Left lung (tissue), 10 donors: ENCODE data around the gene NEGR1. TPM values are rescaled to one million over a fixed set of nuclear protein-coding genes. Genes with fewer than 3 reads are reported as not detected.

Source experiments
- ATAC-seq: fragments of 200-7000 bp; cut with Tn5 transposase; one replicate; pipeline ENCODE4 v1.9.1; 2020; ENCODE audit warnings: moderate library complexity
- DNase-seq, 4 donors: peaks; one replicate each; pipeline ENCODE4 v3.0.0-alpha.2; 2013 to 2020
- H3K27ac ChIP-seq, 2 donors: fragments of 200-600 bp; sonication (generic) in 1 of 2; one replicate each; pipeline versions ENCODE4 v1.5.0 to v1.8.0; 2020 to 2021
- H3K27me3 ChIP-seq, 2 donors: fragments of 200-600 bp; sonication (generic) in 1 of 2; one replicate each; pipeline versions ENCODE4 v1.5.0 to v1.8.0; 2020 to 2021
- H3K36me3 ChIP-seq, 2 donors: fragments of 200-600 bp; sonication (generic) in 1 of 2; one replicate each; pipeline versions ENCODE4 v1.5.0 to v1.8.0; 2020 to 2021
- H3K4me1 ChIP-seq, 2 donors: fragments of 200-600 bp; one replicate each; pipeline ENCODE4 v1.8.0; 2021
- H3K4me3 ChIP-seq, 2 donors: fragments of 200-600 bp; sonication (generic) in 1 of 2; one replicate each; pipeline versions ENCODE4 v1.5.0 to v1.8.0; 2020 to 2021; ENCODE audit warnings: mild to moderate bottlenecking in 1 of 2
- H3K9me3 ChIP-seq, 2 donors: fragments of 200-600 bp; sonication (generic) in 1 of 2; one replicate each; pipeline versions ENCODE4 v1.5.0 to v1.8.0; 2020 to 2021
- intact Hi-C, 2 donors: fragments of 100-400 bp; cut with DNase I; formaldehyde crosslinking; loops; one replicate each; pipeline versions ENCODE4 v1.11.2 to v1.14.2; 2022
- polyA plus RNA-seq, 6 donors: library from polyadenylated mRNA; unstranded; fragments of 120-200 nt; gene quantifications; one replicate each; pipeline ENCODE4 v1.2.1, GENCODE V29; 2013; ENCODE audit not compliant: insufficient read length in 6 of 6
- total RNA-seq, 2 donors: library from RNA; stranded (reverse); fragmentation: NEBNext Ultra II Directional; extraction: Animal tissue kit (Norgen Biotek cat#: 25700); gene quantifications; one replicate each; pipeline ENCODE4 v1.2.1, GENCODE V29; 2021
- TF ChIP-seq, protein P1 (sequence below), 2 donors: fragments of 200-600 bp; sonication (generic) in 1 of 2; IDR thresholded peaks; one replicate each; pipeline versions ENCODE4 v1.5.0 to v1.8.0; 2021; ENCODE audit warnings: antibody characterized with exemption in 2 of 2
- donor health status: DM: no; HTN: yes; CAD: no.
- donor health status: DM: no; HTN: no; CAD: no.

The NEGR1 gene
- total and polyA plus RNA-seq, 8 donors, result 2.4 to 5.7 (median 3.5) TPM

GRCh38 chr1:71566413-71566812 is 715.9 kb downstream of the NEGR1 start:
- ATAC-seq, result no peak
- Histone ChIP-seq H3K36me3 (no peaks in the 10 kb centered on the region), H3K27ac (no peak overlapping the region), H3K9me3 (no peaks in the 10 kb centered on the region), H3K4me3 (no peak overlapping the region), H3K27me3 (no peaks in the 10 kb centered on the region), H3K4me1 (no peaks in the 10 kb centered on the region)
- no peak for DNase-seq
- TF ChIP-seq, protein P1, sequence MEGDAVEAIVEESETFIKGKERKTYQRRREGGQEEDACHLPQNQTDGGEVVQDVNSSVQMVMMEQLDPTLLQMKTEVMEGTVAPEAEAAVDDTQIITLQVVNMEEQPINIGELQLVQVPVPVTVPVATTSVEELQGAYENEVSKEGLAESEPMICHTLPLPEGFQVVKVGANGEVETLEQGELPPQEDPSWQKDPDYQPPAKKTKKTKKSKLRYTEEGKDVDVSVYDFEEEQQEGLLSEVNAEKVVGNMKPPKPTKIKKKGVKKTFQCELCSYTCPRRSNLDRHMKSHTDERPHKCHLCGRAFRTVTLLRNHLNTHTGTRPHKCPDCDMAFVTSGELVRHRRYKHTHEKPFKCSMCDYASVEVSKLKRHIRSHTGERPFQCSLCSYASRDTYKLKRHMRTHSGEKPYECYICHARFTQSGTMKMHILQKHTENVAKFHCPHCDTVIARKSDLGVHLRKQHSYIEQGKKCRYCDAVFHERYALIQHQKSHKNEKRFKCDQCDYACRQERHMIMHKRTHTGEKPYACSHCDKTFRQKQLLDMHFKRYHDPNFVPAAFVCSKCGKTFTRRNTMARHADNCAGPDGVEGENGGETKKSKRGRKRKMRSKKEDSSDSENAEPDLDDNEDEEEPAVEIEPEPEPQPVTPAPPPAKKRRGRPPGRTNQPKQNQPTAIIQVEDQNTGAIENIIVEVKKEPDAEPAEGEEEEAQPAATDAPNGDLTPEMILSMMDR (IDR thresholded peaks at IDR 0.05), result no peak
- intact Hi-C loops, result no loop called here

DNA sequence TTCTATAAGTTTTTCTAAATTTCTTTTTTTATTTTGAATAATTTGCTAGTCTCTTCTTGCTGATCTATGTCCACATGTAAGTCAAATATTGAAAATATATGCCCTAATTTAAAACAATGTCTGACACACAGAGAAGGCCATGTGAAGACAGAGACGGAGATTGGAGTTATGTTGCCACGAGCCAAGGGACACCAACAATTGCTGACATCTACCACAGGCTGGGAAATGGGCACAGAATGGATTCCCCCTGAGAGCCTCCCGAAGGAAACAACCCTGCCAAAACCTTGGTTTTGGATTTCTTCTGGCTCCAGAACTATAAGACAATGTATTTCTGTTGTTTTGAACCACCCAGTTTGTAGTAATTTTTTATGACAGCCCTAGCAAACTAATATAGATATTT is 716.5 kb downstream of the NEGR1 start:
- H3K9me3 ChIP-seq, result no peaks in the 10 kb centered on the region
- TF ChIP-seq, protein P1 (IDR thresholded peaks at IDR 0.05), result no peak
- H3K27ac ChIP-seq, result peak overlapping the region in 1 of 2 donors; percentile 40
- intact Hi-C loops, result no loop called here
- no peak for ATAC-seq
- no peak for DNase-seq
- no peak overlapping the region for H3K4me3 ChIP-seq
- H3K27me3 ChIP-seq, result no peaks in the 10 kb centered on the region
- H3K36me3 ChIP-seq, result no peaks in the 10 kb centered on the region
- H3K4me1 ChIP-seq, result no peaks in the 10 kb centered on the region

DNA sequence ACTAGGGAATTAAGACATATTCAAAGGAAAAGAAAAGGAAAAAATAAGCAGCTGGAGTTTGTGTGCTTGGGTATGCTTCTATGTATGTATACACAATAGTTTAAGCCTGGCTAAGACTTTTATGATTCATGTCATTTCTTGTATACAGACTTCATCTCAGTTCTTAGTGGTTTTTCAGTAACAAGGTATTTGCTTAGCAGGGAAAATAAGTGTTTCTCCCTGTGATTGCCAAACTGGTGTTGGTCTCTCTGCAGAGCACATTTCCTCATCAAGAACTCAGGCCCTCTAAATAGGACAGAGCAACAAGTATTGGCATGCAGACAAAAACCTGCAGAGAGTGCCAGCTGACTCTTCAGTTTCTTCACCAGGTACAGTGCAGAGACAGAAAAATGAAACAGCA is 717.1 kb downstream of the NEGR1 start:
- H3K36me3 ChIP-seq, result no peaks in the 10 kb centered on the region
- H3K9me3 ChIP-seq, result no peaks in the 10 kb centered on the region
- TF ChIP-seq, protein P1 (IDR thresholded peaks at IDR 0.05), result no peak
- no peak overlapping the region for H3K4me3 ChIP-seq
- peak overlapping the region; percentile 6 to 40 for H3K27ac ChIP-seq
- DNase-seq (no peak), ATAC-seq (peak; percentile 78)
- H3K4me1 ChIP-seq, result no peaks in the 10 kb centered on the region
- intact Hi-C loops, result no loop called here
- H3K27me3 ChIP-seq, result no peaks in the 10 kb centered on the region

DNA sequence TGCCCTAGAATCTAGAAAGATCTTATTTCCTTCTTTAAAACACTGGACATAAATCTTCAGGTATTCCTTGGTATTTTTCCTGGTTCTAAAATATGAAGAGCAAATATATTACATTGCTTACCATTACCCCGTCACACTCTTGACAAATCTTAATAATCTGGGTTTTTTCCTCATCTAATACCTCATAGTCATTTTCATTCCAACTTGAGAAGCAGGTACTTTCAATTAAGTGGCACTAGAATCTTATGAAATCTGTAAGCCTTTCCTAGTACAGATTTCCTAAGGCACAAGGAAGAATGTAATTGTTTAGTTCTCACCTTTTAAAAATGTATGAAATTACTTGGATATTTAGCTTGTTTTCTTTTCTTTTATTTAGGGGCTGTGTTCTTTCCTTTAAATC is 720.0 kb downstream of the NEGR1 start:
- Histone ChIP-seq H3K4me1 (no peaks in the 10 kb centered on the region), H3K36me3 (no peaks in the 10 kb centered on the region), H3K4me3 (no peak overlapping the region), H3K27me3 (no peaks in the 10 kb centered on the region), H3K9me3 (no peaks in the 10 kb centered on the region), H3K27ac (peak overlapping the region; percentile 23 to 69)
- ATAC-seq, result peak; percentile 53
- intact Hi-C loops, result no loop called here
- DNase-seq, result no peak
- TF ChIP-seq, protein P1 (IDR thresholded peaks at IDR 0.05), result no peak

GRCh38 chr1:71561729-71562128 is 720.6 kb downstream of the NEGR1 start:
- H3K4me3 ChIP-seq, result no peak overlapping the region
- TF ChIP-seq, protein P1 (IDR thresholded peaks at IDR 0.05), result no peak
- no peaks in the 10 kb centered on the region for H3K27me3 ChIP-seq
- ATAC-seq, result peak; percentile 55
- no peaks in the 10 kb centered on the region for H3K4me1 ChIP-seq
- H3K36me3 ChIP-seq, result no peaks in the 10 kb centered on the region
- H3K27ac ChIP-seq, result peak overlapping the region in 1 of 2 donors; percentile 69
- H3K9me3 ChIP-seq, result no peaks in the 10 kb centered on the region
- no peak for DNase-seq
- intact Hi-C loops, result no loop called here
